HepG2 (cell line): ENCODE measurements around the gene PLEKHH3. TPM values are rescaled to one million over a fixed set of nuclear protein-coding genes. Genes with fewer than 3 reads are reported as not detected.
A peak's percentile ranks its signal among the peaks of the same experiment; 100 is the strongest.

Experiments
- CENPT ChIP-seq: sonication (generic); formaldehyde crosslinking; IDR thresholded peaks from 2 replicates; pipeline ENCODE4 v1.8.0; 2022; ENCODE audit warnings: low read depth, mild to moderate bottlenecking, moderate library complexity, missing genetic modification reagents
- IRF2 ChIP-seq: IDR thresholded peaks from 2 replicates; pipeline ENCODE4 v1.6.1; 2018; ENCODE audit warnings: missing genetic modification reagents, missing compliant biosample characterization
- KDM5B ChIP-seq: sonication (generic); formaldehyde crosslinking; IDR thresholded peaks from 2 replicates; pipeline ENCODE4 v1.4.0; 2020; ENCODE audit warnings: missing genetic modification reagents, mild to moderate bottlenecking, borderline replicate concordance
- MYPOP ChIP-seq: sonication (generic); formaldehyde crosslinking; IDR thresholded peaks from 2 replicates; pipeline ENCODE4 v1.8.1; 2023; ENCODE audit warnings: mild to moderate bottlenecking, moderate library complexity, missing genetic modification reagents
- POLR2A ChIP-seq, 2 experiments: IDR thresholded peaks; 2 replicates each; pipeline ENCODE4 v1.6.1; 2011; ENCODE audit warnings: low read depth in 2 of 2, low read length in 2 of 2, mild to moderate bottlenecking in 1 of 2, moderate library complexity in 1 of 2; ENCODE audit not compliant: insufficient read depth in 1 of 2
- SNRNP70 ChIP-seq: fragments of 200-400 bp; formaldehyde crosslinking; IDR thresholded peaks from 2 replicates; pipeline ENCODE4 v1.6.1; 2017; ENCODE audit warnings: mild to moderate bottlenecking, low read depth, low read length, moderate library complexity
- ZBTB10 ChIP-seq: sonication (generic); formaldehyde crosslinking; IDR thresholded peaks from 2 replicates; pipeline ENCODE4 v1.4.0; 2020; ENCODE audit warnings: missing genetic modification reagents, borderline replicate concordance
- ZC3H13 ChIP-seq: sonication (generic); formaldehyde crosslinking; IDR thresholded peaks from 2 replicates; pipeline ENCODE4 v1.8.1; 2023; ENCODE audit warnings: mild to moderate bottlenecking, missing genetic modification reagents, moderate library complexity
- ZFP90 ChIP-seq: sonication (generic); formaldehyde crosslinking; IDR thresholded peaks from 2 replicates; pipeline ENCODE4 v1.8.0; 2022; ENCODE audit warnings: missing genetic modification reagents, mild to moderate bottlenecking, inconsistent platforms, borderline replicate concordance
- ZNF124 ChIP-seq: sonication (generic); formaldehyde crosslinking; IDR thresholded peaks from 2 replicates; pipeline ENCODE4 v1.4.0; 2020; ENCODE audit warnings: missing genetic modification reagents
- ZNF224 ChIP-seq: sonication (generic); formaldehyde crosslinking; IDR thresholded peaks from 2 replicates; pipeline ENCODE4 v1.5.0; 2020; ENCODE audit warnings: mild to moderate bottlenecking, missing genetic modification reagents
- ZNF274 ChIP-seq: sonication (generic); formaldehyde crosslinking; IDR thresholded peaks from 2 replicates; pipeline ENCODE4 v1.5.1; 2020; ENCODE audit warnings: mild to moderate bottlenecking, missing genetic modification reagents
- ZNF33A ChIP-seq: sonication (generic); formaldehyde crosslinking; IDR thresholded peaks from 2 replicates; pipeline ENCODE4 v1.5.1; 2020; ENCODE audit warnings: missing genetic modification reagents, mild to moderate bottlenecking, moderate library complexity, borderline replicate concordance
- ZNF343 ChIP-seq: sonication (generic); formaldehyde crosslinking; IDR thresholded peaks from 2 replicates; pipeline ENCODE4 v1.4.0; 2020; ENCODE audit warnings: mild to moderate bottlenecking, missing genetic modification reagents
- ZNF563 ChIP-seq: sonication (generic); formaldehyde crosslinking; IDR thresholded peaks from 2 replicates; pipeline ENCODE4 v1.8.0; 2022; ENCODE audit warnings: mild to moderate bottlenecking, moderate library complexity, missing genetic modification reagents
- ZNF572 ChIP-seq: sonication (generic); formaldehyde crosslinking; IDR thresholded peaks from 2 replicates; pipeline ENCODE4 v1.5.1; 2020; ENCODE audit warnings: mild to moderate bottlenecking, missing genetic modification reagents
- ZNF607 ChIP-seq: sonication (generic); formaldehyde crosslinking; IDR thresholded peaks from 2 replicates; pipeline ENCODE4 v1.5.1; 2020; ENCODE audit warnings: missing genetic modification reagents, mild to moderate bottlenecking, borderline replicate concordance
- ZNF747 ChIP-seq: sonication (generic); formaldehyde crosslinking; IDR thresholded peaks from 2 replicates; pipeline ENCODE4 v1.8.1; 2023; ENCODE audit warnings: missing genetic modification reagents, mild to moderate bottlenecking, borderline replicate concordance
- polyA plus RNA-seq, 8 experiments: library from polyadenylated mRNA; depleted of rRNA in 3 of 8; stranded (reverse) in 7 of 8; unstranded in 1 of 8; fragments of >200 nt; fragmentation: Illumina TruSeq in 4 of 8; extraction: Trizol in 4 of 8; gene quantifications; 2 replicates each; pipeline versions ENCODE4 v1.2.1 to v1.2.3, GENCODE V29; 2011 to 2016; ENCODE audit warnings: low read depth in 4 of 8, missing spikeins in 1 of 8, mixed read lengths in 1 of 8; ENCODE audit not compliant: insufficient read depth in 1 of 8
- total RNA-seq, 5 experiments: library from RNA; depleted of rRNA; stranded (reverse); fragments of >200 nt; fragmentation: Illumina TruSeq; extraction: Trizol; gene quantifications; 2 replicates each; pipeline ENCODE4 v1.2.3, GENCODE V29; 2016; ENCODE audit warnings: low read depth in 1 of 5
- TF ChIP-seq, protein P1 (sequence below): IDR thresholded peaks from 2 replicates; pipeline ENCODE4 v1.6.1; 2012; ENCODE audit warnings: inconsistent platforms
- TF ChIP-seq, protein P2 (sequence below): sonication (generic); formaldehyde crosslinking; IDR thresholded peaks from 2 replicates; pipeline ENCODE4 v1.4.0; 2020; ENCODE audit warnings: missing genetic modification reagents
- TF ChIP-seq, protein P3 (sequence below): IDR thresholded peaks from 2 replicates; pipeline ENCODE4 v1.6.1; 2016; ENCODE audit warnings: mild to moderate bottlenecking, missing biosample characterization, missing genetic modification reagents

Gene PLEKHH3
- total and polyA plus RNA-seq, 2 of the 13 experiments (the other 11 are each of a cell fraction or from before 2014, with no cell fraction given): 6.0 to 19.9 TPM

- TF ChIP-seq ZBTB10 (CRISPR knock-in tag): 0 out of 2 replicates have a peak, but pooled peaks have one; percentile 51
- no peak for TF ChIP-seq CENPT (CRISPR knock-in tag)
- peak; percentile 74 to 93 for TF ChIP-seq POLR2A (IDR thresholded peaks at IDR 0.05; ENCODE audit: insufficient read depth in 1 of 2, low read depth in 2 of 2, low read length in 2 of 2)
- TF ChIP-seq ZNF563 (CRISPR knock-in tag): peak; percentile 92; the same call in 1 of the 2 replicates
- TF ChIP-seq ZNF274 (CRISPR knock-in tag): peak; percentile 84
- TF ChIP-seq IRF2 (CRISPR knock-in tag): peak; percentile 49; the same call in 1 of the 2 replicates
- peak; percentile 79 for TF ChIP-seq ZNF572 (CRISPR knock-in tag)
- TF ChIP-seq ZNF607 (CRISPR knock-in tag): peak; percentile 91
- TF ChIP-seq, protein P1, sequence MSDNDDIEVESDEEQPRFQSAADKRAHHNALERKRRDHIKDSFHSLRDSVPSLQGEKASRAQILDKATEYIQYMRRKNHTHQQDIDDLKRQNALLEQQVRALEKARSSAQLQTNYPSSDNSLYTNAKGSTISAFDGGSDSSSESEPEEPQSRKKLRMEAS: peak; percentile 69
- TF ChIP-seq ZNF124 (CRISPR knock-in tag): peak; percentile 83
- TF ChIP-seq, protein P2, sequence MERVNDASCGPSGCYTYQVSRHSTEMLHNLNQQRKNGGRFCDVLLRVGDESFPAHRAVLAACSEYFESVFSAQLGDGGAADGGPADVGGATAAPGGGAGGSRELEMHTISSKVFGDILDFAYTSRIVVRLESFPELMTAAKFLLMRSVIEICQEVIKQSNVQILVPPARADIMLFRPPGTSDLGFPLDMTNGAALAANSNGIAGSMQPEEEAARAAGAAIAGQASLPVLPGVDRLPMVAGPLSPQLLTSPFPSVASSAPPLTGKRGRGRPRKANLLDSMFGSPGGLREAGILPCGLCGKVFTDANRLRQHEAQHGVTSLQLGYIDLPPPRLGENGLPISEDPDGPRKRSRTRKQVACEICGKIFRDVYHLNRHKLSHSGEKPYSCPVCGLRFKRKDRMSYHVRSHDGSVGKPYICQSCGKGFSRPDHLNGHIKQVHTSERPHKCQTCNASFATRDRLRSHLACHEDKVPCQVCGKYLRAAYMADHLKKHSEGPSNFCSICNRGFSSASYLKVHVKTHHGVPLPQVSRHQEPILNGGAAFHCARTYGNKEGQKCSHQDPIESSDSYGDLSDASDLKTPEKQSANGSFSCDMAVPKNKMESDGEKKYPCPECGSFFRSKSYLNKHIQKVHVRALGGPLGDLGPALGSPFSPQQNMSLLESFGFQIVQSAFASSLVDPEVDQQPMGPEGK (CRISPR knock-in tag): peak; percentile 72; the same call in 1 of the 2 replicates
- peak; percentile 27; the same call in 1 of the 2 replicates for TF ChIP-seq ZC3H13 (CRISPR knock-in tag)
- TF ChIP-seq MYPOP: peak; percentile 65; the same call in 1 of the 2 replicates
- peak; percentile 100 for TF ChIP-seq ZNF33A (CRISPR knock-in tag)
- no peak for TF ChIP-seq SNRNP70
- peak; percentile 87 for TF ChIP-seq KDM5B (CRISPR knock-in tag)
- TF ChIP-seq ZNF224: 0 out of 2 replicates have a peak, but pooled peaks have one; percentile 68
- peak; percentile 70; the same call in 1 of the 2 replicates for TF ChIP-seq ZNF343 (CRISPR knock-in tag)
- 0 out of 2 replicates have a peak, but pooled peaks have one; percentile 64 for TF ChIP-seq ZNF747 (CRISPR knock-in tag)
- TF ChIP-seq ZFP90 (CRISPR knock-in tag): 0 out of 2 replicates have a peak, but pooled peaks have one; percentile 23
- TF ChIP-seq, protein P3, sequence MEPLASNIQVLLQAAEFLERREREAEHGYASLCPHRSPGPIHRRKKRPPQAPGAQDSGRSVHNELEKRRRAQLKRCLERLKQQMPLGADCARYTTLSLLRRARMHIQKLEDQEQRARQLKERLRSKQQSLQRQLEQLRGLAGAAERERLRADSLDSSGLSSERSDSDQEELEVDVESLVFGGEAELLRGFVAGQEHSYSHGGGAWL (CRISPR knock-in tag): peak; percentile 35; the same call in 1 of the 2 replicates
These were observed 17.5 kb downstream of the PLEKHH3 start, which contains the start of gene TUBG2 (continued) for GRCh38 chr17:42659079-42659931.
